ENCODE measurements around the gene MINDY4. TPM values are rescaled to one million over a fixed set of nuclear protein-coding genes. Genes with fewer than 3 reads are reported as not detected.

The MINDY4 gene
- total RNA-seq, 1 experiment from 2014 or later = 2.1 TPM

DNA sequence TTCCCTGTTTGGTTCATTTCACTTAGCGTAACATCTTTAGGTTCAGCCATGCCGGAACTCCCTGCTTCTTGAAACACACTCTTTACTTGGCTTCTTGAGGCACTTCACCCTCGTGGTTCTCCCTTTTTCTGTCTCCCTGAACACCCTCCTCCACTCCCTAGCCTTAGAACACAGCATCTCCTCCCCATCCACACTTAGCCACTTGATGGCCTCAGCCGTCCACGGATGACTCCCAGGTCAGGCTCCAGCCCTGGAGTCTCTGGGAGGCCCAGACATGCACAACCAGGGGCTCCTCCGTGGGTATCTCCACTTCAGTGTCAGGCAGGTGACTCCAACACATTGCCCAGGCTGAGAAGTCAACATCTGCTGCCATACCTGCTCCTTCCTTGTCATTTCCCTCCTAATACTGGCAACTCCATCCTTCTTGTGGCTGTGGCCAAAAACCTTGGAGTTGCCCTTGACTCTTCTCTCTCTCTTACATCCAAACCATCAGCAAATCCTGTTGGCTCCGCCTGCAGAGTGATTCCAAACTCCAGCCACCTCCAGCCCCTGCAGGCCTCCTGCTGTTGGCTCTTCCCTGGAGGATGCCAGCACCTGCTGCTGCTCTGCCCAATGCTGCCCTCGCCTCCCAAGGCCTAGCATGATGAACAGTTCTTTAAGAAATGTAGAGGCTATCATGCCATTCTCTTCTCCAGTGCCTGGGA, 27.7 kb upstream of the MINDY4 start:
- Histone ChIP-seq H3K4me1 (peaks cover 9% of the 10 kb centered on the region), H3K27me3 (replicated peaks; ENCODE audit: control insufficient read depth, insufficient read depth, low read length) (no peaks in the 10 kb centered on the region; the same call in 1 of the 2 replicates), H3K36me3 (ENCODE audit: control insufficient read depth, insufficient read depth, low read length) (no peaks in the 10 kb centered on the region), H3K4me3 (ENCODE audit: low read depth, low read length) (no peak overlapping the region), H3K9me3 (no peaks in the 10 kb centered on the region)
- no peak overlapping the region for H3K4me3 Mint-ChIP-seq (ENCODE audit: unreplicated experiment)
- H3K27ac Mint-ChIP-seq (ENCODE audit: unreplicated experiment) = no peak overlapping the region
- H3K27me3 Mint-ChIP-seq (ENCODE audit: insufficient read depth, unreplicated experiment) = no peaks in the 10 kb centered on the region
- no peaks in the 10 kb centered on the region for H3K36me3 Mint-ChIP-seq (ENCODE audit: insufficient read depth, unreplicated experiment)
- no peaks in the 10 kb centered on the region for H3K9me3 Mint-ChIP-seq (ENCODE audit: unreplicated experiment)
- peak; percentile 52 to 55 for DNase-seq
- intact Hi-C loops (cut with micrococcal nuclease; ENCODE audit: unreplicated experiment) = loop anchor here (2.0 to 10.0 kb wide), 5 partner anchors 61 to 381 kb away; partner anchors contain the start of gene CRHR2
- CTCF ChIA-PET = no interaction called here
- peak in 1 of 2 experiments; percentile 9 for TF ChIP-seq CTCF (IDR thresholded peaks at IDR 0.05; ENCODE audit: insufficient read depth in 1 of 2, low read depth in 1 of 2, low read length in 1 of 2, severe bottlenecking in 1 of 2, unreplicated experiment in 1 of 2)
- POLR2A ChIA-PET = no interaction called here
- H3K4me1 Mint-ChIP-seq (ENCODE audit: low read depth, unreplicated experiment) = peaks cover 11% of the 10 kb centered on the region
- no TSS peak for BruUV-seq (replicated peaks)

GRCh38 chr7:30744075-30744417, 27.2 kb upstream of the MINDY4 start:
- Mint-ChIP-seq H3K27me3 (ENCODE audit: insufficient read depth, unreplicated experiment) (no peaks in the 10 kb centered on the region), H3K4me3 (ENCODE audit: unreplicated experiment) (no peak overlapping the region), H3K9me3 (ENCODE audit: unreplicated experiment) (no peaks in the 10 kb centered on the region), H3K36me3 (ENCODE audit: insufficient read depth, unreplicated experiment) (no peaks in the 10 kb centered on the region), H3K27ac (ENCODE audit: unreplicated experiment) (no peak overlapping the region), H3K4me1 (ENCODE audit: low read depth, unreplicated experiment) (peaks cover 16% of the 10 kb centered on the region)
- no peak for DNase-seq
- POLR2A ChIA-PET = no interaction called here
- H3K36me3 ChIP-seq (ENCODE audit: control insufficient read depth, insufficient read depth, low read length) = no peaks in the 10 kb centered on the region
- TF ChIP-seq CTCF (IDR thresholded peaks at IDR 0.05; ENCODE audit: insufficient read depth in 1 of 2, low read depth in 1 of 2, low read length in 1 of 2, severe bottlenecking in 1 of 2, unreplicated experiment in 1 of 2) = no peak
- H3K27me3 ChIP-seq (replicated peaks; ENCODE audit: control insufficient read depth, insufficient read depth, low read length) = no peaks in the 10 kb centered on the region; the same call in 1 of the 2 replicates
- intact Hi-C loops (cut with micrococcal nuclease; ENCODE audit: unreplicated experiment) = loop anchor here (5.0 to 10.0 kb wide), 4 partner anchors 62 to 381 kb away; partner anchors contain the start of gene CRHR2
- H3K4me1 ChIP-seq = peaks cover 13% of the 10 kb centered on the region
- CTCF ChIA-PET = no interaction called here
- no peaks in the 10 kb centered on the region for H3K9me3 ChIP-seq
- no peak overlapping the region for H3K4me3 ChIP-seq (ENCODE audit: low read depth, low read length)
- BruUV-seq (replicated peaks) = no TSS peak

GRCh38 chr7:30745261-30745941, 25.8 kb upstream of the MINDY4 start:
- no peak for TF ChIP-seq CTCF (IDR thresholded peaks at IDR 0.05; ENCODE audit: insufficient read depth in 1 of 2, low read depth in 1 of 2, low read length in 1 of 2, severe bottlenecking in 1 of 2, unreplicated experiment in 1 of 2)
- no peak overlapping the region for H3K4me3 ChIP-seq (ENCODE audit: low read depth, low read length)
- no peak overlapping the region for H3K4me3 Mint-ChIP-seq (ENCODE audit: unreplicated experiment)
- no peaks in the 10 kb centered on the region for H3K36me3 Mint-ChIP-seq (ENCODE audit: insufficient read depth, unreplicated experiment)
- BruUV-seq (replicated peaks) = no TSS peak
- no peaks in the 10 kb centered on the region for H3K27me3 Mint-ChIP-seq (ENCODE audit: insufficient read depth, unreplicated experiment)
- POLR2A ChIA-PET = no interaction called here
- H3K27ac Mint-ChIP-seq (ENCODE audit: unreplicated experiment) = no peak overlapping the region
- no peaks in the 10 kb centered on the region for H3K36me3 ChIP-seq (ENCODE audit: control insufficient read depth, insufficient read depth, low read length)
- H3K9me3 Mint-ChIP-seq (ENCODE audit: unreplicated experiment) = no peaks in the 10 kb centered on the region
- no peaks in the 10 kb centered on the region; the same call in 1 of the 2 replicates for H3K27me3 ChIP-seq (replicated peaks; ENCODE audit: control insufficient read depth, insufficient read depth, low read length)
- CTCF ChIA-PET = interaction anchor here (0.9 kb wide), 1 partner anchor 30 kb away, joined by 4 read pairs; no protein-coding TSS in a partner anchor
- intact Hi-C loops (cut with micrococcal nuclease; ENCODE audit: unreplicated experiment) = loop anchor here (10.0 kb wide), 2 partner anchors 139 to 379 kb away; no protein-coding TSS in a partner anchor
- peaks cover 23% of the 10 kb centered on the region for H3K4me1 Mint-ChIP-seq (ENCODE audit: low read depth, unreplicated experiment)
- H3K4me1 ChIP-seq = peaks cover 15% of the 10 kb centered on the region
- no peak for DNase-seq
- no peaks in the 10 kb centered on the region for H3K9me3 ChIP-seq
